ENCODE data around the gene ME1.

The ME1 gene

DNA sequence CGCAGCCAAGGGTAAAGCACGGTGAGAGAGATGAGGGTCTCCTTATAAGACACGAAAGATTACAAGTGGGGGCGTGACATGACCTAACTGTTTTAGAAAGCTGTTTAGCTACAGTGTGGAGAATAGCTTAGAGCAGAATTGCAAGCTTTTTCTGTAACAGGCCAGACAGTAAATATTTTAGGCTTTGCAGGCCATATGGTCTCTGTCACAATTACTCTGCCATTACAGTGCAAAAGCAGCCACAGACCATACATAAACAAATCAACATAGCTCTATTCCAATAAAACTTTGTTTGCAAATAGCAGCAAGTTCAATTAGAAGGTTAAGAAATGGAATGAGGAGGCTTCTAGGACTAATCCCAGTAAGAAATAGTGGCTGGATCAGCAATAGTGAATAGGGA, 254.6 kb downstream of the ME1 start:
- no peak for DNase-seq (ENCODE audit: low read depth, low spot score)
- no peak overlapping the region for H3K4me3 ChIP-seq (ENCODE audit: low read depth, low read length)
- CTCF ChIA-PET, result interaction anchor here (2.3 to 3.5 kb wide), 2 partner anchors 9 to 110 kb away, joined by 8 to 28 read pairs; partner anchors contain the start of genes DOP1A and UBE3D
- POLR2A ChIA-PET, result no interaction called here
- TF ChIP-seq, protein P1, sequence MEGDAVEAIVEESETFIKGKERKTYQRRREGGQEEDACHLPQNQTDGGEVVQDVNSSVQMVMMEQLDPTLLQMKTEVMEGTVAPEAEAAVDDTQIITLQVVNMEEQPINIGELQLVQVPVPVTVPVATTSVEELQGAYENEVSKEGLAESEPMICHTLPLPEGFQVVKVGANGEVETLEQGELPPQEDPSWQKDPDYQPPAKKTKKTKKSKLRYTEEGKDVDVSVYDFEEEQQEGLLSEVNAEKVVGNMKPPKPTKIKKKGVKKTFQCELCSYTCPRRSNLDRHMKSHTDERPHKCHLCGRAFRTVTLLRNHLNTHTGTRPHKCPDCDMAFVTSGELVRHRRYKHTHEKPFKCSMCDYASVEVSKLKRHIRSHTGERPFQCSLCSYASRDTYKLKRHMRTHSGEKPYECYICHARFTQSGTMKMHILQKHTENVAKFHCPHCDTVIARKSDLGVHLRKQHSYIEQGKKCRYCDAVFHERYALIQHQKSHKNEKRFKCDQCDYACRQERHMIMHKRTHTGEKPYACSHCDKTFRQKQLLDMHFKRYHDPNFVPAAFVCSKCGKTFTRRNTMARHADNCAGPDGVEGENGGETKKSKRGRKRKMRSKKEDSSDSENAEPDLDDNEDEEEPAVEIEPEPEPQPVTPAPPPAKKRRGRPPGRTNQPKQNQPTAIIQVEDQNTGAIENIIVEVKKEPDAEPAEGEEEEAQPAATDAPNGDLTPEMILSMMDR (IDR thresholded peaks at IDR 0.05; ENCODE audit: insufficient read depth, low read length, missing control alignments), result no peak

DNA sequence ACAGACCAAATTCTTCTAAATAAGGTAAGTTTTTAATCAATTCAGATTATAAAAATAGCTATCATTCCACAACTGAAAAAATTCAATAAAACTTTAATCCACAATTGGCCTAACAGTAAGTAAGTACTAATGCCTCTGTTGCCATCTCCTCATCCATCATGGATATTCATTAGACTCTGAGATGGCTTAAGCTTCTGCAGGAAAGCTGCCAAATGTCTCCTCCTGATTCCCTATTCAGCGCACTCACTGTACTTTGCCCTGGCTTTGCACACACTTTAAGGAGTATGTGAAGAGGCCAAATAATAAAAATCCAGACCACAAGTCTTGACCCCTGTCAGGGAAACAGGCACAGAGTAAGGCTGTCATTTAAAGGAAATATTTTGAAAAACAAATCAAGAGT, 261.3 kb downstream of the ME1 start:
- CTCF ChIA-PET, result interaction anchor here (2.7 kb wide), 1 partner anchor 103 kb away, joined by 19 read pairs; the partner anchor contains the start of genes DOP1A and UBE3D
- POLR2A ChIA-PET, result no interaction called here
- no peak overlapping the region for H3K4me3 ChIP-seq (ENCODE audit: low read depth, low read length)
- TF ChIP-seq, protein P1 (IDR thresholded peaks at IDR 0.05; ENCODE audit: insufficient read depth, low read length, missing control alignments), result no peak
- DNase-seq (ENCODE audit: low read depth, low spot score), result no peak

DNA sequence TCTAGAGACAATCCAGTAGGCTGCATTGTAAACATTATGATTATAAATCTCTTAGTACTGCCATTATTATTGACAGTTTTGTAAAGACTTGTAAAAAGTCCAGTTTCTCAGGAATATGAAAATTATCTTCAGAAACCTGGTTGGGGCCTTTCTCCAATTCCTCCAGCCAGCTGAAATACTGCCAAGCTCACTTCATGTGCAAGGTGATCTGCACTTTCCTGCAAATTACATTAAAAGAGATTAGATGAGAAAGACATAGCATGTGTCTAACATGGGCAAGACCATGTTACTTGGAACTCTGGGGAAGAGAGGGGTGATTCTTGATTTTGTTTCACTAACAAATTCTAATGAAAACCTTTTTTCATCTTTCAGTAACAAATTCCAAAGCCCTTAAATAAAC, 261.7 kb downstream of the ME1 start:
- POLR2A ChIA-PET, result no interaction called here

DNA sequence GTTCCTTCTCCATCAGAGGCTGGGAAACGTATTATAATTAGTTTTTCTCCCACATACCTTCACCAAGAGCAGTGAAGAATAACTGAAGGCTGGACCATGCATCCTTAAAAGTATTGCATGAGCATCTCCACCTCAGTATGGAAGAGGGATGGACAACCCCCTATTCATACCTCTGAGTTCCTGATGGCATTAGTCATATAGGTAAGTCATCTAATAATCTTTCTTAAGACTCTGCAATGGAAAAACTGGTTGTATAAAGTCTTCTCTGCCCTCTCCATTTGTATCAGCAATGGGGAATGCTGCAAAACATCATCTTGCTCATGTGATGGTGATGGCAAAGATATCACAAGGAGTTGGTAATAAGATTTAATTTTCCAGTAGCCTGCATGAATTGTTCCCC, 262.3 kb downstream of the ME1 start:
- CTCF ChIA-PET, result interaction anchor here (1.9 kb wide), 1 partner anchor 344 kb away, joined by 4 read pairs; the partner anchor contains the start of gene PRSS35
- POLR2A ChIA-PET, result no interaction called here
- H3K4me3 ChIP-seq (ENCODE audit: low read depth, low read length), result no peak overlapping the region
- DNase-seq (ENCODE audit: low read depth, low spot score), result no peak
- TF ChIP-seq, protein P1 (IDR thresholded peaks at IDR 0.05; ENCODE audit: insufficient read depth, low read length, missing control alignments), result no peak

More for the DNA sequence above, 261.7 kb downstream of the ME1 start:
- no peak for DNase-seq (ENCODE audit: low read depth, low spot score)
- H3K4me3 ChIP-seq (ENCODE audit: low read depth, low read length), result no peak overlapping the region
- CTCF ChIA-PET, result interaction anchor here (2.7 kb wide), 1 partner anchor 103 kb away, joined by 19 read pairs; the partner anchor contains the start of genes DOP1A and UBE3D
- TF ChIP-seq, protein P1 (IDR thresholded peaks at IDR 0.05; ENCODE audit: insufficient read depth, low read length, missing control alignments), result no peak

DNA sequence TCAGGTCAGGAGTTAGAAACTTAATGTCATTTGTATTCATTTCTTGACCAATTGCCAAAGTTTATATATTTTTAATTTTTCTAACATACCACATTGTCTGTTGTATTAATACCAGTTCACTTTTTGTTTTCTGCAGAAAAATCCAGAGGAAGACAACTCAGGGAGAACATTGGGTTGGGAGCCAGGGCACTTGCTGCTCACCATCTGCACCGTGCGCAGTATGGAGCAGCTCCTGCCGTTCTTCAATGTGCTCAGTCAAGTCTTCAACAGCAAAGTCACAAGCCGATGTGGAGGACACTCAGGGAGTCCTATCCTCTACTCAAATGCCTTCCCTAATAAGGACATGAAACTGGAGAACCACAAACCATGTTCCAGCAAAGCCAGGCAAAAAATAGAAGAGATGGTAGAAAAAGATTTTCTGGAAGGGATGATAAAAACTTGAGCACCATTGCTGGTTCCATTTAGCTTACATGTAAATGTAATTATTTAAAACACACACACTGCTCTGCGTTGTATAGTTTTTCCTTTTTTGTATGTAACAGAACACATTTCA, 263.0 kb downstream of the ME1 start:
- no peak overlapping the region for H3K4me3 ChIP-seq (ENCODE audit: low read depth, low read length)
- no peak for DNase-seq (ENCODE audit: low read depth, low spot score)
- POLR2A ChIA-PET, result no interaction called here
- TF ChIP-seq, protein P1 (IDR thresholded peaks at IDR 0.05; ENCODE audit: insufficient read depth, low read length, missing control alignments), result no peak
- CTCF ChIA-PET, result interaction anchor here (0.9 to 3.0 kb wide), 4 partner anchors 9 to 345 kb away, joined by 3 to 21 read pairs (median 6); partner anchors contain the start of genes DOP1A, PRSS35 and UBE3D

Measured in AG04449 (cell line).